ENCODE data around the gene DARS1.

DNA sequence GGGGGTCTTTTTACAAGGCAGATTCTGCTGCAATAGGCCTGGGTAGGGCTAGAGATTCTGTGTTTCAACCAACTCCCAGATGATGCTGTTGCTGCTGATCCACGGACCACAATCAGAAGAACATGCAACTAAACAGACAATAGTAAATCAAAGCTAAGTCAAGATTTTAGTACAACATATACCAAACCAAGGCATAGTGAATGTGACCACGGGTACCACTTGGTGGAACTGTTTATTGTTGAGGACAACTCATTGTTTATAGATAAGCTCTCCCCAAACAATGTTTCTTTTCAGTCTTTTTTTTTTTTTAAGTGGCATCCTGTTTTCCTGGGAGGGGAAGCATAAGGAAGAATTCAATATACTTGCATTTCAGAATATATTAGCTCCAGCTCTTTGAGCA is 36.0 kb upstream of the DARS1 start:
- TF ChIP-seq ARNTL (CRISPR knock-in tag; IDR thresholded peaks at IDR 0.05; ENCODE audit: borderline replicate concordance, low read depth) (no peak), ZNF70 (CRISPR knock-in tag; IDR thresholded peaks at IDR 0.05) (no peak), PPARA (CRISPR knock-in tag; IDR thresholded peaks at IDR 0.05; ENCODE audit: borderline replicate concordance) (no peak), OSR1 (CRISPR knock-in tag; IDR thresholded peaks at IDR 0.05) (no peak), ZFP30 (CRISPR knock-in tag; IDR thresholded peaks at IDR 0.05) (no peak), BACH2 (CRISPR knock-in tag; IDR thresholded peaks at IDR 0.05; ENCODE audit: borderline replicate concordance) (no peak), ISL1 (CRISPR knock-in tag; IDR thresholded peaks at IDR 0.05) (no peak), SNAI2 (CRISPR knock-in tag; IDR thresholded peaks at IDR 0.05) (no peak), RARB (CRISPR knock-in tag; IDR thresholded peaks at IDR 0.05) (no peak), CSDC2 (CRISPR knock-in tag; IDR thresholded peaks at IDR 0.05) (no peak)
- TF ChIP-seq, protein P1, sequence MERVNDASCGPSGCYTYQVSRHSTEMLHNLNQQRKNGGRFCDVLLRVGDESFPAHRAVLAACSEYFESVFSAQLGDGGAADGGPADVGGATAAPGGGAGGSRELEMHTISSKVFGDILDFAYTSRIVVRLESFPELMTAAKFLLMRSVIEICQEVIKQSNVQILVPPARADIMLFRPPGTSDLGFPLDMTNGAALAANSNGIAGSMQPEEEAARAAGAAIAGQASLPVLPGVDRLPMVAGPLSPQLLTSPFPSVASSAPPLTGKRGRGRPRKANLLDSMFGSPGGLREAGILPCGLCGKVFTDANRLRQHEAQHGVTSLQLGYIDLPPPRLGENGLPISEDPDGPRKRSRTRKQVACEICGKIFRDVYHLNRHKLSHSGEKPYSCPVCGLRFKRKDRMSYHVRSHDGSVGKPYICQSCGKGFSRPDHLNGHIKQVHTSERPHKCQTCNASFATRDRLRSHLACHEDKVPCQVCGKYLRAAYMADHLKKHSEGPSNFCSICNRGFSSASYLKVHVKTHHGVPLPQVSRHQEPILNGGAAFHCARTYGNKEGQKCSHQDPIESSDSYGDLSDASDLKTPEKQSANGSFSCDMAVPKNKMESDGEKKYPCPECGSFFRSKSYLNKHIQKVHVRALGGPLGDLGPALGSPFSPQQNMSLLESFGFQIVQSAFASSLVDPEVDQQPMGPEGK (CRISPR knock-in tag; IDR thresholded peaks at IDR 0.05; ENCODE audit: borderline replicate concordance), result no peak
- TF ChIP-seq, protein P2, sequence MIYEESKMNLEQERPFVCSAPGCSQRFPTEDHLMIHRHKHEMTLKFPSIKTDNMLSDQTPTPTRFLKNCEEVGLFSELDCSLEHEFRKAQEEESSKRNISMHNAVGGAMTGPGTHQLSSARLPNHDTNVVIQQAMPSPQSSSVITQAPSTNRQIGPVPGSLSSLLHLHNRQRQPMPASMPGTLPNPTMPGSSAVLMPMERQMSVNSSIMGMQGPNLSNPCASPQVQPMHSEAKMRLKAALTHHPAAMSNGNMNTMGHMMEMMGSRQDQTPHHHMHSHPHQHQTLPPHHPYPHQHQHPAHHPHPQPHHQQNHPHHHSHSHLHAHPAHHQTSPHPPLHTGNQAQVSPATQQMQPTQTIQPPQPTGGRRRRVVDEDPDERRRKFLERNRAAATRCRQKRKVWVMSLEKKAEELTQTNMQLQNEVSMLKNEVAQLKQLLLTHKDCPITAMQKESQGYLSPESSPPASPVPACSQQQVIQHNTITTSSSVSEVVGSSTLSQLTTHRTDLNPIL (CRISPR knock-in tag; IDR thresholded peaks at IDR 0.05; ENCODE audit: low read depth), result no peak
